Upper lobe of right lung (tissue), 1 donor: Measurements from ENCODE around the gene CDK16. TPM values are rescaled to one million over a fixed set of nuclear protein-coding genes. Genes with fewer than 3 reads are reported as not detected.

ENCODE experiments used
- ATAC-seq: fragments of 200-7000 bp; cut with Tn5 transposase; one replicate; pipeline ENCODE4 v1.9.1; 2020; ENCODE audit warnings: mild to moderate bottlenecking, moderate library complexity
- DNase-seq: peaks from one replicate; pipeline ENCODE4 v3.0.0-alpha.2; 2020
- H3K27ac ChIP-seq: fragments of 200-600 bp; one replicate; pipeline ENCODE4 v1.8.0; 2022
- H3K27me3 ChIP-seq: fragments of 200-600 bp; one replicate; pipeline ENCODE4 v1.8.0; 2022; ENCODE audit warnings: mild to moderate bottlenecking
- H3K36me3 ChIP-seq: fragments of 200-600 bp; one replicate; pipeline ENCODE4 v1.8.0; 2022
- H3K4me1 ChIP-seq: fragments of 200-600 bp; one replicate; pipeline ENCODE4 v1.8.0; 2022
- H3K4me3 ChIP-seq: fragments of 200-600 bp; one replicate; pipeline ENCODE4 v1.8.0; 2022; ENCODE audit warnings: mild to moderate bottlenecking
- H3K9me3 ChIP-seq: fragments of 200-600 bp; one replicate; pipeline ENCODE4 v1.8.0; 2022
- CTCF ChIP-seq: fragments of 200-600 bp; IDR thresholded peaks from one replicate; pipeline ENCODE4 v1.8.0; 2022; ENCODE audit warnings: antibody characterized with exemption
- intact Hi-C: fragments of 100-400 bp; cut with DNase I; formaldehyde crosslinking; loops from one replicate; pipeline ENCODE4 v1.11.0; 2022
- total RNA-seq: library from RNA; stranded (reverse); fragmentation: NEBNext Ultra II Directional; extraction: Animal tissue kit (Norgen Biotek cat#: 25700); gene quantifications from one replicate; pipeline ENCODE4 v1.2.1, GENCODE V29; 2021
- donor health status: DM: no; HTN: yes; CAD: no; lungs with severe emphysema.

Gene CDK16
- total RNA-seq, 1 donor from 2014 or later: 66.4 TPM

DNA sequence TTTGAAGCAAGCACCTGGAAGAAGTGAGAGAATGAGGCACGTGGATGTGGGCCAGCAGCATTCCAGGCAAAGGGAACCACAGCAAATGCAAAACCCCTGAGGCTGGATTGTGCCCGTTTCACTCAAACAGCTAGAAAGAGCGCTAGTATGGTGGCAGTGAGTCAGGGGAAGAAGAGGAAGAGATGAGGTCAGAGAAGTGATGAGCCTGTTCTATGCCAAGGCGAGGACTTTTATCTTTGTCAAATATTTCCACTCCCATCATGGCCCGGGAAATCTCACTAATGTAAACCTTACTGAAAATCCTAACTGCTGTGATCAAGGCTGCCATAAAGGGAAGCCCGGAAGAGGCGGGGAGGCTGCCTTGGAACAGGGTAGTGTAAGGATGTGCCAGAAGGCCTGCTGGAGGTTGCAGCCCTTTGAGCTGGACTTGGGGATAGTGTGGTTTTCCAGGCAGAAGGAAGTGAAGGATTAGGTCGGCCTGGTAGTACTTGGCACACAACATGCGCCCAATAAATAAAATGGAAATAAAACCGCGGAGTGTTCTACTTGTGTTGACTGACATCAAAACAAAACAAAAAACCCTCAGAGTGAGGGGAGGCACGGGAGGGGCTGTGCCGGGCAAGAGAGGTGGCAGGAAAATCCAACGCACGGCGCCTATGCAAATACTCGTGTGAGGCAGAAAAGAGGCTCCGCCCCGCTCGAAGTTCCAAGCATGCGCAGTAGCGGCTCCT lies 1.2 kb upstream of the CDK16 start:
- no peak for ATAC-seq
- Histone ChIP-seq H3K4me3 (peak overlapping the region; percentile 39), H3K9me3 (no peaks in the 10 kb centered on the region), H3K4me1 (no peaks in the 10 kb centered on the region), H3K27me3 (no peaks in the 10 kb centered on the region), H3K27ac (peak overlapping the region; percentile 76), H3K36me3 (peaks cover 25% of the 10 kb centered on the region)
- DNase-seq: no peak
- intact Hi-C loops: no loop called here
- no peak for TF ChIP-seq CTCF

- intact Hi-C loops: no loop called here
- Histone ChIP-seq H3K36me3 (peaks cover 19% of the 10 kb centered on the region), H3K4me3 (peak overlapping the region; percentile 60), H3K4me1 (no peaks in the 10 kb centered on the region), H3K27me3 (no peaks in the 10 kb centered on the region), H3K27ac (peak overlapping the region; percentile 99), H3K9me3 (no peaks in the 10 kb centered on the region)
- TF ChIP-seq CTCF: no peak
- DNase-seq (peak; percentile 95), ATAC-seq (peak; percentile 91)
These were observed 615 bp upstream of the CDK16 start for GRCh38 chrX:47217852-47218279.

GRCh38 chrX:47218920-47219815 lies 687 bp downstream of the CDK16 start:
- intact Hi-C loops: no loop called here
- H3K4me1 ChIP-seq: no peaks in the 10 kb centered on the region
- no peaks in the 10 kb centered on the region for H3K27me3 ChIP-seq
- DNase-seq (peak; percentile 79), ATAC-seq (peak; percentile 25)
- H3K9me3 ChIP-seq: no peaks in the 10 kb centered on the region
- peak overlapping the region; percentile 60 for H3K4me3 ChIP-seq
- TF ChIP-seq CTCF: no peak
- H3K27ac ChIP-seq: peak overlapping the region; percentile 99
- H3K36me3 ChIP-seq: peaks cover 17% of the 10 kb centered on the region

DNA sequence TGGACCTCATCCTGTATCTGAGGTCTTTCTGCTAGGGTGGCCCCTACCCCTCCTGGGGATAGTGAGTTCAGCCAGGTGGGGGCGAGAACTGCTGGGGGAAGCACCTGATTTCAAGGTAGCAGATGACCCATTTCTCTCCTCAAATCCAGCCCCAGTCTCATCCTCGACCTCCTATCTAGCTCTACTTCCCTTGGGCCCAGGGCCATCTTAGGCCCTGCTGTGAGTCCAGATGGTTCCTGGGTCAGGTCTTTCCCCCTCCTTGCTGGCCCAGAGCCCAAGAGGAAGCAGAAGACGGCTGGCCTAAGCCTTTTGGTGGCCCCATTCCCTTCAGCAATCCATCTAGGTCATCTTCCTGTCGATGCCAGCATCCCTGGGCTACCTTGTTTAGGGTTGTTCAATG lies 3.3 kb downstream of the CDK16 start:
- Histone ChIP-seq H3K27ac (no peak overlapping the region), H3K4me3 (no peak overlapping the region), H3K4me1 (no peaks in the 10 kb centered on the region), H3K9me3 (no peaks in the 10 kb centered on the region), H3K36me3 (peaks cover 30% of the 10 kb centered on the region), H3K27me3 (no peaks in the 10 kb centered on the region)
- intact Hi-C loops: no loop called here
- ATAC-seq (no peak), DNase-seq (no peak)
- TF ChIP-seq CTCF: no peak

- intact Hi-C loops: no loop called here
- Histone ChIP-seq H3K36me3 (peaks cover 41% of the 10 kb centered on the region), H3K27ac (no peak overlapping the region), H3K4me1 (no peaks in the 10 kb centered on the region), H3K9me3 (no peaks in the 10 kb centered on the region), H3K4me3 (no peak overlapping the region), H3K27me3 (no peaks in the 10 kb centered on the region)
- no peak for ATAC-seq
- TF ChIP-seq CTCF: no peak
- DNase-seq: no peak
These were observed 4.4 kb downstream of the CDK16 start for GRCh38 chrX:47222751-47223350.
